Measurements from ENCODE around the gene PRKCA. TPM values are rescaled to one million over a fixed set of nuclear protein-coding genes. Genes with fewer than 3 reads are reported as not detected.

The PRKCA gene
- total and polyA plus RNA-seq, 12 donors, result 1.6 to 27.6 (median 10.5) TPM

- no peak for DNase-seq
- H3K4me1 ChIP-seq, result peaks cover 0 to 51% (median 0%) of the 10 kb centered on the region in 9 donors
- intact Hi-C loops (cut with DNase I), result no loop called here
- no peaks in the 10 kb centered on the region for H3K27me3 ChIP-seq
- no peaks in the 10 kb centered on the region for H3K9me3 ChIP-seq
- no peaks in the 10 kb centered on the region for H3K36me3 ChIP-seq
- TF ChIP-seq CTCF (IDR thresholded peaks at IDR 0.05), result no peak
- no peak for ATAC-seq
- 71 to 73% methylated on average over 5 of the region's 5 CpGs for WGBS, 2 donors
- H3K4me3 ChIP-seq, result no peak overlapping the region
- H3K27ac ChIP-seq, result no peak overlapping the region
Measured at GRCh38 chr17:66432996-66433551, 130.7 kb downstream of the PRKCA start.

- no peak for TF ChIP-seq CTCF (IDR thresholded peaks at IDR 0.05)
- no peak for ATAC-seq
- Histone ChIP-seq H3K9me3 (peaks cover 0 to 9% (median 0%) of the 10 kb centered on the region in 11 donors), H3K4me3 (no peak overlapping the region), H3K27ac (no peak overlapping the region), H3K36me3 (no peaks in the 10 kb centered on the region), H3K4me1 (peaks cover 0 to 46% (median 0%) of the 10 kb centered on the region in 9 donors), H3K27me3 (no peaks in the 10 kb centered on the region)
- no peak for DNase-seq
- intact Hi-C loops (cut with DNase I), result no loop called here
- WGBS, 2 donors, result 97% methylated on average over 10 of the region's 10 CpGs
Measured at GRCh38 chr17:66435182-66435581, 132.8 kb downstream of the PRKCA start.

GRCh38 chr17:66436631-66437030, 134.2 kb downstream of the PRKCA start:
- ATAC-seq, result no peak
- Histone ChIP-seq H3K4me1 (peaks cover 0 to 44% (median 0%) of the 10 kb centered on the region in 9 donors), H3K27me3 (no peaks in the 10 kb centered on the region), H3K27ac (no peak overlapping the region), H3K4me3 (no peak overlapping the region), H3K36me3 (no peaks in the 10 kb centered on the region), H3K9me3 (peaks cover 0 to 9% (median 0%) of the 10 kb centered on the region in 11 donors)
- 88 to 89% methylated on average over 6 of the region's 6 CpGs for WGBS, 2 donors
- no peak for DNase-seq
- TF ChIP-seq CTCF (IDR thresholded peaks at IDR 0.05), result no peak
- intact Hi-C loops (cut with DNase I), result no loop called here

GRCh38 chr17:66437476-66438026, 135.1 kb downstream of the PRKCA start:
- no peak for TF ChIP-seq CTCF (IDR thresholded peaks at IDR 0.05)
- 78 to 88% methylated on average over 4 to 5 of the region's 5 CpGs for WGBS, 2 donors
- H3K36me3 ChIP-seq, result no peaks in the 10 kb centered on the region
- no peaks in the 10 kb centered on the region for H3K27me3 ChIP-seq
- H3K27ac ChIP-seq, result no peak overlapping the region
- DNase-seq (no peak), ATAC-seq (no peak)
- H3K4me1 ChIP-seq, result peaks cover 0 to 38% (median 0%) of the 10 kb centered on the region in 9 donors
- H3K9me3 ChIP-seq, result peaks cover 0 to 9% (median 0%) of the 10 kb centered on the region in 11 donors
- H3K4me3 ChIP-seq, result no peak overlapping the region
- intact Hi-C loops (cut with DNase I), result no loop called here

All from heart right ventricle (tissue), 16 donors.